IPS DF 4.7 (cell line): Measurements from ENCODE around the gene SPON2.

Experiments used
- DNase-seq: peaks from one replicate; pipeline ENCODE4 v3.0.0-alpha.2; 2013; ENCODE audit warnings: low spot score; ENCODE audit errors: extremely low read depth

Gene SPON2

GRCh38 chr4:1172228-1172851 lies at the start of gene SPON2:
TSS of gene SPON2 (minus strand) at chr4:1172583.
- DNase-seq: no peak

- DNase-seq: no peak
Measured at GRCh38 chr4:1221155-1221870, 48.9 kb upstream of the SPON2 start.

DNA sequence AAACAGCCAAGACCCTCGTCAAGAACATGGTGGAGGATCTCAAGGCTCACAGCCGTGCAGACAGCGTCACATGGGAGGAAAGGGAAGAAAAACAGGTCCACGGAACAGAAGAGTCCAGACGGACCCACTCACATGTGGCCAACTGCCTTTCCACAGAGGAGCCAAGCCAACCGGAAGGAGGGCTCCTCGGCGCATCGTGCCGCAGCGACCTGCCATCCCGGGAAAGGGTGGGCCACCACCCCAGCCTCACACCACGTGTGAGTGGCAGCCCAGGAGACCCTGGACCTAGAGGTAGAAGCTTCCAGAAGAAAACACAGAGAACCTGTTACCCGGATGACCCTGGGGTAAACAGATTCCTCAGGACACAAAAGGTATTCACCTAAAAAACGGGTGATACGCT lies 48.2 kb upstream of the SPON2 start:
- no peak for DNase-seq

DNA sequence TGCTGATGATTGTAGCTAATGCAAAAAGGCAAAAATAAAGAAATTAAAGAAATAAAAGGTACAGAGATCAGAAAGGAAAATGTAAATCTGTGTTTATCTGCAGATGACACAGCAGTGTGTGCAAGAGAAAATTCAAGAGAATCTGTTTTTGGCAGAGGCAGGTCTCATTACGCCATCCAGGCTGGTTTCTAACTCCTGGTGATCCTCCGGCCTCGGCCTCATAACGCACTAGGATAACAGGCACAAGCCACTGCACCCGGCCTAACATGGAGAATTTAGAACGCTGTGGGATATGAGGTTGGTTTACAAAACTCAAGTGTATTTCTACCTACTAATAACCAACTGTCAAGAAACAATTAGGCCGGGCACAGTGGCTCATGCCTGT lies 47.2 kb upstream of the SPON2 start:
- no peak for DNase-seq

GRCh38 chr4:1218634-1219565 lies 46.5 kb upstream of the SPON2 start:
- DNase-seq: no peak

GRCh38 chr4:1217366-1217765 lies 45.0 kb upstream of the SPON2 start:
- DNase-seq: no peak

DNA sequence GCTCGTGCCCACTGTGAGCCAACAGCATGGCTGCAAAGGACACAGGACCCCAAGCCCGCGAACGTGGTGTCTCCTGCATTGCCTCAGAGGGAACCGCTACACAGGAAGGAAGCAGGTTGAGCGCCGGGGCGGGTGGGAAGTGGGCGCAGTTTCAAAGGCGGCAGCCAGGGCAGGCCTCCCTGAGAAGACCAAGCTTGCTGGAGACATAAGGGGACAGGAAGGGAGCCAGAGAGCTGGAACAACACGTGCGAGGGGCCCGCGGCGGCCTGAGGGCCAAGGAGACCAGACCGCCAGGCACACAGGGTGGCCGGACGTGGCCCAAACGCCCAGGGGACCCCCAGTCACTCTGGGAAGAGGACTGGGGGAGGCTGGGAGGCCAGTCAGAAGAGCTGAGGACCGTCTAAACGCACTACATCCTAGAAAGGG lies 44.5 kb upstream of the SPON2 start:
- DNase-seq: no peak

DNA sequence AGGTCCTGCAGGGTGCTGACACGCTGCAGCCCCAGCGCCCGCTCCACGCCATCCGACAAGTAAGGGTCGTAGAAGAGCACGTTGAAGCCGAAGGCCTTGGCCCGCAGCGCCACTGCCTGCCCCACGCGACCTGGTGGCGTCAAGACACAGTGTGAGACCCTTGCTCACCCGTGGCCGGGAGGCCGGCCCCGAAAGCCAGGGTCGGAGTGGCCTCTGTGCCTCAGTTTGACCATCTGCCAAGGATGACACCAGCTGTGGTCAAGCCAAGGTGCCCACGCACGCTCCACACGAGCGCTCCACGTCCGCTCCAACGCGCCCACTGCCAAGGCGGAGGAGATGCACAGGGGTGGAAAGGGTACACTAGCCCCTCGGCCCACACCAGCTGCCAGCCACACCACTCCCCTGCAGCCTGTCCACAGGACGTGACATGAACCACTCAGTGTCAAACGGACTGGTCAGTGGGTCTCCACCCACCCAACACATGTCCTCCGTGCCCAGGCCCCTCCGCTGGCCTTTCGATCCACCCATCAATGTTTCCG lies 43.8 kb upstream of the SPON2 start:
- no peak for DNase-seq

GRCh38 chr4:1215141-1216075 lies 43.0 kb upstream of the SPON2 start:
- no peak for DNase-seq

GRCh38 chr4:1214101-1215095 lies 42.0 kb upstream of the SPON2 start:
- no peak for DNase-seq

- no peak for DNase-seq
Measured at GRCh38 chr4:1213336-1213995, 41.1 kb upstream of the SPON2 start.

GRCh38 chr4:1212546-1213335 lies 40.4 kb upstream of the SPON2 start:
- DNase-seq: no peak

- DNase-seq: no peak
Measured at GRCh38 chr4:1211891-1212545, 39.6 kb upstream of the SPON2 start.

- no peak for DNase-seq
Measured at GRCh38 chr4:1211371-1211770, 39.0 kb upstream of the SPON2 start.

- no peak for DNase-seq
Measured at GRCh38 chr4:1210971-1211370, 38.6 kb upstream of the SPON2 start.

DNA sequence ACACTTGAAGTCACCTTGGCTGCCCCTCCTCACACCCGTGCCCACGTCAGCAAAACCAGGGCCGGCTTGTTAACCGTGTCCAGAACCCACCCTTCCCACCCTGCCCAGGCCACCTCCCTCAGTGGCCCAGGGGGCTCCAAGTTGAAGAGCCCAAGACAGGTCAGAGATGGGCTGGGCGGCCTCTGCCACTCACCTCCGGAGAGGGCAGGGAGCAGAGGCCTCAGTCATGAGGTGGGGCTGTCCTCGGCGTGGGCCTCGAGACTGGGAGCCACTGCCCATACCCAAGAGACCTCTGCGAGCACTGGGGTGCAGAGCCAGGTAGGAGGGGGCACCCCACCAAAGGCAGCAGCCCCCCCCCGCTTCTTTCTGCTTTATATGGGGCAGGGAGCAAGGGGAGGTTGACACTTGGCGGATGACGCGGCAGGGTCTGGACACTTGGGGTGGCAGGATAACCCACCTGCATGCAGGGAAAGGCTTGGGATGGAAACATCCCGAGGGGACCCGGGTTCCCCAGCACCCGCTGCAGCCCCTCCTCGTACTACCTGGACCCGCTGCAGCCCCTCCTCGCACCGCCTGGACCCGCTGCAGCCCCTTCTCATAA lies 38.0 kb upstream of the SPON2 start:
- DNase-seq: no peak

DNA sequence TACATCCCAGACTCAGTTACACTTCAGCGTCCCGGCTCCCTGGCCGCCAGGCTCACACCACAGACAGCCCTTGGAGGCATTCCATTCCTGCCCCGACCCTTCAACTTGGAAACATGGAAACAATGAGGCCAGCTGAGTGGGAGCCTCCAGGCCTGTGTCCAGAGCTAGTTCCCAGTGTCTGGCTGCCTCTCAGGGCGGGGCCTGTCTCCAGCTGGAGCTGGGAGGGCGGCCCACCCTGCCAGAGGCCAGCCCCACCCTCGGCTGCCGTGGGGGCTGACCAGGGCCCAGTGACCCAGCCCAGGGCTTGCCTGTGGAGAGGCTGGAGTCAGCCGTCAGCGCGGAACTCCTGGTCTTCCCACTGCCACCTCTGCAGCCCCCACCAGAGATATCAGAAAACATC lies 37.4 kb upstream of the SPON2 start:
- DNase-seq: no peak
